GM19328 (cell line): ENCODE data around the gene LIME1.

ENCODE experiments used
- ATAC-seq: cut with Tn5 transposase; IDR thresholded peaks from one replicate; pipeline ENCODE4 v1.9.1; 2021; ENCODE audit warnings: mild to moderate bottlenecking, moderate library complexity; ENCODE audit not compliant: unreplicated experiment

LIME1 gene

DNA sequence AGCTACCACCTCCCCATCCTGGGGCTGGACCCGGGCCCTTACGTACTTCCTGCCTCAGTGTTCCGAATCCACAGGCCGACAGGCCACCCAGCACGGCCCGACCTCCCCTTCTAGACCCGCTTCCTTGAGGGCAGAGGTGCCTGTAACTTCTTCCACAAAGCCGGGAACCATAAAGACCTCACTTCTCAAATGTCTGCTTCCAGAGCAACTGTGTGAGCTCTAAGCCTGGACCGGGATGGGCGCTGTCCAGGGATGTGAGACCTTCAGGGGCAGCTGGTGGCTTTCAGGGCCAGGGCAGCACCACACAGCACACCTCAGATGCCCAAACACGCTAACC, 12.4 kb downstream of the LIME1 start:
- ATAC-seq = no peak

DNA sequence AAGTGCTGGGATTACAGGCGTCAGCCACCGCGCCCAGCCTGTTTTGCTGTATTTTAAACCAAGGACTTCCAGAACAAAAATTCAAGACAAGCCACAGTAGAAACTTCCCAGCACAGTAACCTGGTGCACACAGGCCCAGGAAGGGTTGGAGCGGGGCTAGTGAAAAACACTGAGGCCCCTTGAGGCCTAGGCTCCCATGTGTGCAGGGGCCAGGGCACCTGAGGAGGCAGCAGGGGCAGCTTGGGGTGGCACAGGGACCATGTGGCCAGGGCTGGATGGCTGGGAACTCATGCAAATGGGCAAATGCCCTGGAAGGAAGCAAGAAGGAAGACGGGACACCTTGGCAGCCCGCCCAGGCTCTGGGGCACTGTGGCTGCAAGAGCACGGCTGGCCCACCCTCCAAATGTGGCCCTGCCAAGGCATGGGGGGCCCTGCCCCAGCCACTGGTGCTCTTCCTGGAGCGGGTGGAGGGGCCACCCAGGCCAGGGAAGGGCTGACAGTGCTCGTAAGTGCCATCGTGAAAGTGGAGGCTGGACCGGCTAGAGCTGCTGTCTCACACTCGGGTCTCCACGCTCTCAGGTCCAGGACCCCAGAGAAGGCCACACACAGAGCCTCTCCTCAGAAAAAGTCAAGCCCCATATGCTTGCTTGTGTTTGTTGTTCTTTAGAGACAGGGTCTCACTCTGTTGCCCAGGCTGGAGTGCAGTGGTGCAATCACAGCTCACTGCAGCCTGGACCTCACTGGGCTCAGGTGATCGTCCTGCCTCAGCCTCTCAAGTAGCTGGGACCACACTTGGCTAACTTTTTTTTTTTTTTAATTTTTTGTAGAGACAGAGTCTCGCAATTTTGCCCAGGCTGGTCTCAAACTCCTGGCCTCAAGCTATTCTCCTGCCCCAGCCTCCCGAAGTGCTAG, 13.4 kb downstream of the LIME1 start:
- no peak for ATAC-seq

- ATAC-seq = no peak
Observed at GRCh38 chr20:63750807-63751470, 14.5 kb downstream of the LIME1 start.

DNA sequence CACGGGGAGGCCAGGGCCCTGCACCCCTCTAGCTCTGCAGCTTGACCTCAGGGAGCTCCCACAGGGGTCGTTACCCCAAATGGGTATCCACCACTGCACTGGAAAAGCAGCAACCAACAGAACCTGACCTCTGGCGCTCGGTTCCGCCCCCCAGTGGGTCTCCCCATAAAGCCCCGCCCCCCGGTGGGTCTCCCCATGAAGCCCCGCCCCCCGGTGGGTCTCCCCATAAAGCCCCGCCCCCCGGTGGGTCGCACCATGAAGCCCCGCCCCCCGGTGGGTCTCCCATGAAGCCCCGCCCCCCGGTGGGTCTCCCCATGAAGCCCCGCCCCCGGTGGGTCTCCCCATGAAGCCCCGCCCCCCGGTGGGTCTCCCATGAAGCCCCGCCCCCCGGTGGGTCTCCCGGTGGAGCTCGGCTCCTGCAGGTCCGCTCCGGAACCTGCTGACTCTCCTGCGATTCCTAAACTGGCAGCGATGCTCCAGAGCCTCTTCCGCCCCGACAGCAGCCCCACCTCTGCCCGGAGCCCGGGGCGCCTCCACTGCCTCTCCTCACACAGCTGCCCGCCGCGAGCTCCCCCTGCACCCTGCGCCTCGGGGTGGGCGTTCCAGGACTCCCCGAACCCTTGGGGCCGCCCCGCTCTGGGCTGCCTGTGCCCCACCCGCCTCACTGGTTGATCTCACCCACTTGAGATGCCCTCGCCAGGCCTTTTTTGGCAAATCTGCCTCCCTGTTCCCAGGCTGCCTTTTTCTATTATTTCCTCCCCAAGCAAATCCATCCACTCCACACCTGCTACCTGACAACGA, 15.2 kb downstream of the LIME1 start:
- ATAC-seq = no peak

DNA sequence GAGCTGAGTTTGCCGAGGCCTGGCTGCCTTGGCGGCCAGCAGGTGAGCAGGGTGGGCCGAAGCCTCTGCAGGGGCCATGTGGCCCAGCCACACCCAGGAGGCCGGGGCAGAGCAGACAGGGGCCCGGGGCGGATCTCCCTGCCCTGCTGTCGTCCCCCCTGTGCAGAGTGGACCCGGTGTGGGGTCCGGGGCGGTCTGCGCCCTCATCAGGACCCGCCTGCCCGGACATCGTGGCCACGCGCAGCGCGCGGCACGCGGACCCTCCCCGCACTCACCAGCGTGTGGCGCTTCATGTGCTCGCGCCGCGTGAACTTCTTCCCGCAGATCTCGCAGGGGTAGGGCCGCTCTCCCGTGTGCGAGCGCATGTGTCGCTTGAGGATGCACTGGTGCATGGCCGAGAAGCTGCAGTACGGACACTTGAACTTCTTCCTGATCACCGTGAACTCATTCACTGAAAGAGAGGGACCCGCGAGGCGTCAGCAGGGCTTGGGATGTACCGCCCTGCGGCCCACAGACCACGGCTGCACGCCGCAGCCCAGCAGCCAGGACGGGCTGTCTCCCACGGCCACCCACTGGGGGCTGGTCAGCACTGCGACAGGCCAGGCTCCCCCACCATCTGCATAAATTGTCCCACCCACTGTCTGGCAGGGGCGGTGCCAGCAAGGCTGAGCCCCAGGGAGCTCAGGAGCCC, 16.1 kb downstream of the LIME1 start:
- no peak for ATAC-seq

DNA sequence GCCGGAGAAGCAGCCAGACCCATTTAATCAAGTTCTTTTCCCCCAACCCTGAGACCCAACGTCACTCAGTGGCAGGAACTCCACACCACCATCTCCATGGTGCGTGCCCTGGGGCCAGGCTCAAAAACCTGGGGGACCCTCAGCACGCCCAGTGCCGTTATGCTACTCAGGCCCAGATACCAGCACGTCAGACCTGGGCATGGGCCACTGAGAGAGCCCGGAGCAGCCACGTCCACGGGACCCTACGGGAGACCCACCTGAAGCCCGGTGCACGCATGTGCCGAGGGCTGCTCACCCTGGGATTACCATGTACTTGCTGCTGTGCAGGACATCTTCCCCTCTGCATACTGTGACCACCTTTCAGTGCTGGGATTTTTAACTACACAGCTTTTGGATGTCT, 16.9 kb downstream of the LIME1 start:
- no peak for ATAC-seq

GRCh38 chr20:63754008-63754407, 17.5 kb downstream of the LIME1 start:
- no peak for ATAC-seq

- ATAC-seq = no peak
Observed at GRCh38 chr20:63755933-63756647, 19.6 kb downstream of the LIME1 start.

DNA sequence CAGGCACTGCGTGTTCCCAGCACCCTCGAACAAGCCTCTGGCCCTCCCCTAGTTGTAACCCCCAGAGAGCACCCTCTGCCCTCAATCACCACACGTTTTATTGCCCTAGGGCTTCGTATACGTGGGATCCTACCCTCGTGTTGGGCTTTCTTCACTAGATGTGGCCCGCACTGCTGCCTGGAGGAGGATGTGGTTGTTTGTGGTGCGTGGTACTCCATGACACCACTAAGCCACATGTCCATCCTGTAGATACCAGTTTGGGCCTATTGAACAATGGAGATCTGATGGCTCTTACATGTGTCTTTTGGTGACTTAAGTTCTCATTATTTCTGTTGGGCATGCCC, 20.2 kb downstream of the LIME1 start:
- no peak for ATAC-seq

DNA sequence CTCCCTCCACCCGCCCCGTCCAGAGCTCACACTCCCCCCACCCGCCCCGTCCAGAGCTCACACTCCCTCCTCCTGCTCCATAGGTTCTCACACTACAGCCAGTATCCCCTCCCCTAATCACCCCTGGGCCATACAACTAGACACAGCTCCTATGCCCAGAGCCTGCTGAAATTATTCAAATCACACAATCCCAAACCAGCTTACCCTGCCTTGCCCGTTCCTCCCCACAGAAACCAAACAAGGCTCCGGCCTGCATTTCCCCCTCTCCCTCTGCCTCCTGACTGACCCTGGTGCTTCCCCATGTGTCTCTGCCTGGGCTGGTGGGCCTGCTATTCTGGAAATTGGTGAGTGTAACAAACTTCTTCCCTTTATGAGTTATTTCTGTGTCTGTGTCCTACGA, 21.7 kb downstream of the LIME1 start:
- ATAC-seq = no peak

DNA sequence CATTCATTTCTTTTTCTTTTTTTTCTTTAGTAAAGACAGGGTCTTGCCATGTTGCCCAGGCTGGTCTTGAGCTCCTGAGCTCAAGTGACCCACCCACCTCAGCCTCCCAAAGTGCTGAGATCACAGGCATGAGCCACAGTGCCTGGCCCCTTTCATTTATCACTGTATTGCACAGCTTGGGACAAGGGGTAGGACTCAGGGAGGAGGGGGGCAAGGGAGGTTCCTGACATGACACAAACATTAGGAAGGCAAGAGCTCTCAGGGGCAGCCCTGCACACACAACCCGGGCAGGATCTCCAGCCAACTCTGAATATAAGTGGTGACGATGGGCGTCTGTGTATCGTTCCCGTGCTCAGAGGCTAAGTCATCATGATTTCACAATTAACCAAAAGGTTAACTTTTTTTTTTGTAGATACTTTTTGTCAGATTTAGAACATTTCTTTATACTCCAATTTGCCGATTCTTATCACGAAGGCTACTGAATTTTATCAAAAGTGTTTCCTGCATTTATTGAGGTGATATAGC, 23.0 kb downstream of the LIME1 start:
- no peak for ATAC-seq

DNA sequence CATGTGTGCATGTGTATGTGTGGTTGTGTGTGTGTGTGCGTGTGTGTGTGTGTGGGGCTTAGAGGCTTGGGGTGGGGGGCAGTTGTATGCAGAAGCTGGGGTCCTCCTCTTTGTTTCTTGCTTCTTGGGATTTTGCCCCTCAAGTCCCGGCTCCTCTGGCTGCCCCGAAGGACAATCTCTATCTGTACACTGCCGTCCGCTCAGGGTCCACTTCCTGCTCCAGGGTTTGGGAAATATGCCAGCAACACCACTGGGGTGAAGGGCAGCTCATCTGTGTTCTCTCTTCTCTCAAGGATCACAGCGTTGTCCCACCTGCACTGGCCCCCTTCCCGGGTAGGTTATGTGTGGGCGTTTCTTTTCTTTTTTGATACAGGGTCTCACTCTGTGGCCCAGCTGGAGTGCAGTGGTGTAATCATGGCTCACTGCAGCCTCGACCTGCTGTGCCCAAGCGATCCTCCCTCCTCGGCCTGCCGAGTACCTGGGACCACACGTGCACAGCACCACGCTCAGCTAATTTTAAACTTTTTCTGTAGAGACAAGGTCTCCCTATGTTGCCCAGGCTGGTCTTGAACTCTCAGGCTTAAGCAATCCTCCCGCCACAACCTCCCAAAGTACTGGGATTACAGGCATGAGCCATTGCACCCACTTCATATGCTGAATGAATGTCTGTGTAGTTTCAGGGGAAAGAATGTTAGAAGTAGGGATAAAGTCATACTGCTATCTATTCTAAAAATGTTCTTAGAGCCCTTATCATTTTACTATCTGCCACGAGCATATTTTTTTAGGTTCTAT, 28.8 kb downstream of the LIME1 start:
- no peak for ATAC-seq

DNA sequence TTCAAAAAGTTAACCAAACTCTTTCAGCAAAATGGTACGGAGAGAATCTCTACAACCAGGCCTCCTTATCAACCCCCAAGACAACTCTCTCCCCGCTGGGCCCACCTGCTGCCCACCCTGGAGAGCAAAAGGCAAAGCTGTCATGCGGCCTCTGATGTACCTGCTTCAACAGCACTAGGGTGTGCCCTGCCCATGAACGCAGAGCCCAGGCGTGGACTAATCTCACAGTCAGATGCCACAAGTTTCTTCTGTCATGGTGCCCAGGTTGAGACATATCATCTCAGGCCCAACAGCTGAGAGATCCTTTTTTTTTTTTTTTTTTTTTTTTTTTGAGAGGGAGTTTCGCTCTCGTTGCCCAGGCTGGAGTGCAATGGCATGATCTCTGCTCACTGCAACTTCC, 29.4 kb downstream of the LIME1 start:
- no peak for ATAC-seq

- ATAC-seq = no peak
Observed at GRCh38 chr20:63766695-63767426, 30.4 kb downstream of the LIME1 start.

GRCh38 chr20:63767456-63767855, 31.0 kb downstream of the LIME1 start:
- no peak for ATAC-seq

DNA sequence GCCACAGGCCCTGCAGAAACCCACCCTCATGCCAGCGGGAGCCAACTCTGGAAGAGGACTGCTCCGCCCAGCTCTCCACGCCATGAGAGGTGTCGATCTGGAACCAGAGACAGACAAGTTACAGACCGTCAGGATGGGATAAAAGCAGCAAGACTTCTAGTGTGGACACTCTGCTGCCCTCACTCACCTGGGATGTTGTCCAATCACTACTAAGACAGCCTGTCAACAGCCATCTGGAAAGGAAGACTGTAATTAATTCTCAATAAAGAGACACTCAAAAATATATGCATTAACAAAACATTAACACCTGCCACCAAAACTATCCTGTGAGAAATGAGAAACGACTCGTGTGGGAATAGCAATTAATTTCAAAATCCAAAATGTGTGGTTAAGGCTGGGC, 31.4 kb downstream of the LIME1 start:
- ATAC-seq = no peak

DNA sequence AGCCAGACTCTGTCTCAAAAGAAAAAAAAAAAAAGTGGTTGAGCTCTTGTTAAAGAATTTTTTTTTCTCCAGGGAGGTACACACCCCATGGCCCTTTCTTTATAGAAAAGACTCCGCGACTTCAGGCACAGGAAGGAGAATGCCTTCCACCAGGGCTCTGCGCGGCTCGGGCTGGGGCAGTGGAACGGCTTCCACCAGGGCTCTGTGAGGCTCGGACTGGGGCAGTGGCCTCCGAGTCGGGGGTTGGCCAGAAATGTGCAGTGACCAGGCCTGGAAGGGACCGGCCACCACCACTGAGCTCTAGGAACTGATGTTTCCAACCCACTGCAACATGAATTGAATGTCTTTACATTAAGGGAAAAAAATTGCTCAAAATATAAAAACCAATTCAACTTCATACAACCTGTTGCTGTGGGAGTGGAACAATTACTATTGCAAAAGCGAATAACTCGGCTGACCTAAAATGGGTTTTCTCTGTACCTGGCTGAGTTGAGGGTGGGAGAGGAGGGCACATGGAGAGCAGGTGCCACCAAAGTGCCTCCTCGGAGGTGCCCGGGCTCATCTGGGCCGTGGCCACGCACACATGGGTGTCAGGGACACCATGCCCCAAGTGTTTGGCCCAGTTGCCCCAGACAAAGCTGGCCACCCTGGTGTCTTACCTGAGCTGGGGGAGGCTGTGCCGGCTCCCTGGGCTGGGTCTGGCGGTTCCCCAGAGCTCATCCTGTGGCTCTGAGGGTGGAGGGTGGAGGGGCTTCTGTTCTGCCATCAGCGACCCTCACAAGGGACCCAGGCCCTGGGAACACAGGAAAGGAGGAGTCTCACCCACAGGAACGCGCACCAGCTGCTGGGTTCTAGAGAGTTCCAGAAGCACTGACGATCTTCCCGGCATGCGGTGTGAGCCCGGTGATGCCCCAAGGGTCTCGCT, 32.4 kb downstream of the LIME1 start:
- ATAC-seq = no peak
